Glomerular visceral epithelial cell (primary cell): Measurements from ENCODE around the gene GPC6.

Experiments used
- DNase-seq: peaks from one replicate; pipeline ENCODE4 v3.0.0-alpha.2; 2016; ENCODE audit errors: extremely low spot score

Gene GPC6

GRCh38 chr13:93499991-93500390 lies 273.4 kb downstream of the GPC6 start:
- DNase-seq: no peak

- no peak for DNase-seq
Observed at GRCh38 chr13:93502071-93502470, 275.5 kb downstream of the GPC6 start.

GRCh38 chr13:93502987-93503615 lies 276.5 kb downstream of the GPC6 start:
- DNase-seq: no peak

- DNase-seq: no peak
Observed at GRCh38 chr13:93505104-93505952, 278.7 kb downstream of the GPC6 start.

GRCh38 chr13:93511011-93511410 lies 284.4 kb downstream of the GPC6 start:
- no peak for DNase-seq

- DNase-seq: no peak
Observed at GRCh38 chr13:93515267-93515666, 288.7 kb downstream of the GPC6 start.

GRCh38 chr13:93517658-93518057 lies 291.1 kb downstream of the GPC6 start:
- DNase-seq: no peak

- DNase-seq: no peak
Observed at GRCh38 chr13:93521307-93521706, 294.7 kb downstream of the GPC6 start.

- DNase-seq: peak; percentile 64
Observed at GRCh38 chr13:93522501-93522900, 295.9 kb downstream of the GPC6 start.

- DNase-seq: no peak
Observed at GRCh38 chr13:93525087-93525486, 298.5 kb downstream of the GPC6 start.

- DNase-seq: no peak
Observed at GRCh38 chr13:93527748-93528297, 301.2 kb downstream of the GPC6 start.

- no peak for DNase-seq
Observed at GRCh38 chr13:93529961-93530360, 303.4 kb downstream of the GPC6 start.

GRCh38 chr13:93534181-93534700 lies 307.6 kb downstream of the GPC6 start:
- no peak for DNase-seq

- peak; percentile 22 for DNase-seq
Observed at GRCh38 chr13:93535251-93535650, 308.6 kb downstream of the GPC6 start.

GRCh38 chr13:93539914-93540313 lies 313.3 kb downstream of the GPC6 start:
- DNase-seq: no peak

- DNase-seq: no peak
Observed at GRCh38 chr13:93547886-93548285, 321.3 kb downstream of the GPC6 start.

- DNase-seq: peak; percentile 10
Observed at GRCh38 chr13:93549326-93550005, 322.9 kb downstream of the GPC6 start.

GRCh38 chr13:93550236-93550635 lies 323.6 kb downstream of the GPC6 start:
- DNase-seq: no peak

GRCh38 chr13:93552596-93552995 lies 326.0 kb downstream of the GPC6 start:
- no peak for DNase-seq

- no peak for DNase-seq
Observed at GRCh38 chr13:93554514-93554913, 327.9 kb downstream of the GPC6 start.

- DNase-seq: no peak
Observed at GRCh38 chr13:93558637-93559036, 332.0 kb downstream of the GPC6 start.

- DNase-seq: peak; percentile 94
Observed at GRCh38 chr13:93559718-93560117, 333.1 kb downstream of the GPC6 start.
